NK-92 (cell line): ENCODE measurements around the gene CCDC85C.

ENCODE experiments used
- DNase-seq: peaks from one replicate; lab custom pipeline; 2025; ENCODE audit not compliant: unreplicated experiment; lab: John Stamatoyannopoulos, UW

The CCDC85C gene

GRCh38 chr14:99479906-99480869 is 123.8 kb downstream of the CCDC85C start, which contains the start of gene SETD3:
SETD3 (minus strand) TSS chr14:99480859; CDS start chr14:99465805, 15,054 bp downstream.
- no peak for DNase-seq

GRCh38 chr14:99479160-99479905 is 124.7 kb downstream of the CCDC85C start:
- DNase-seq, result no peak

- no peak for DNase-seq
Observed at GRCh38 chr14:99478128-99478527, 125.9 kb downstream of the CCDC85C start.

GRCh38 chr14:99476864-99477263 is 127.1 kb downstream of the CCDC85C start:
- no peak for DNase-seq

GRCh38 chr14:99475660-99476059 is 128.3 kb downstream of the CCDC85C start:
- no peak for DNase-seq

- no peak for DNase-seq
Observed at GRCh38 chr14:99475179-99475578, 128.8 kb downstream of the CCDC85C start.

- DNase-seq, result no peak
Observed at GRCh38 chr14:99473458-99473857, 130.5 kb downstream of the CCDC85C start.

- no peak for DNase-seq
Observed at GRCh38 chr14:99472937-99473336, 131.1 kb downstream of the CCDC85C start.

GRCh38 chr14:99471731-99472130 is 132.3 kb downstream of the CCDC85C start:
- no peak for DNase-seq

- no peak for DNase-seq
Observed at GRCh38 chr14:99468836-99469592, 135.0 kb downstream of the CCDC85C start.

GRCh38 chr14:99468081-99468480 is 135.9 kb downstream of the CCDC85C start:
- DNase-seq, result no peak

- no peak for DNase-seq
Observed at GRCh38 chr14:99467336-99468078, 136.5 kb downstream of the CCDC85C start.

- DNase-seq, result no peak
Observed at GRCh38 chr14:99466758-99467157, 137.2 kb downstream of the CCDC85C start.

- DNase-seq, result no peak
Observed at GRCh38 chr14:99465288-99465687, 138.7 kb downstream of the CCDC85C start.

GRCh38 chr14:99463974-99464373 is 140.0 kb downstream of the CCDC85C start:
- no peak for DNase-seq

GRCh38 chr14:99462210-99462609 is 141.8 kb downstream of the CCDC85C start:
- DNase-seq, result no peak

- no peak for DNase-seq
Observed at GRCh38 chr14:99461411-99462085, 142.5 kb downstream of the CCDC85C start.

- no peak for DNase-seq
Observed at GRCh38 chr14:99460793-99461192, 143.2 kb downstream of the CCDC85C start.

- DNase-seq, result no peak
Observed at GRCh38 chr14:99459481-99460100, 144.4 kb downstream of the CCDC85C start.
